ENCODE measurements around the gene DDIT3.

DDIT3 gene

GRCh38 chr12:57546438-57547287 is 26.3 kb upstream of the DDIT3 start, which contains the start of gene DCTN2:
Gene DCTN2, minus strand, starts transcription at chr12:57547192. Its CDS starts 129 bp downstream, at chr12:57547063.
- DNase-seq = peak; percentile 98

- no peak for DNase-seq
These were observed 25.6 kb upstream of the DDIT3 start for GRCh38 chr12:57545809-57546437.

- no peak for DNase-seq
These were observed 23.3 kb upstream of the DDIT3 start for GRCh38 chr12:57543581-57543980.

DNA sequence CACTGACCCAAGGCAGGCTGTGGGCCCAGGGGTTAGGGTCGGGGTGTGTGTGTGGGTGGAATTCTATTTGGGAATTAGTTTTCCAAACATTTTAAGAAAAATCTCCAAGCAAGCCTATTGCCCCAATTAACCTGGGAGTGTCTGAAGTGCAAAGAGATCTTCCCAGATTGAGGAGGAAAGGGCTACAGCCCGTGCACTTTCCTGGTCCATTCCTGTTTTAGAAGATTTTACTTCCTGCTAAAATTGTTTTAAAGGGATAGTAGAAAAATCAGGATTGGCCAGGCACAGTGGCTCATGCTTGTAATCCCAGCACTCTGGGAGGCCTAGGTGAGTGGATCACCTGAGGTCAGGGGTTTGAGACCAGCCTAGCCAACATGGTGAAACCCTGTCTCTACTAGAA is 21.4 kb upstream of the DDIT3 start:
- no peak for DNase-seq

DNA sequence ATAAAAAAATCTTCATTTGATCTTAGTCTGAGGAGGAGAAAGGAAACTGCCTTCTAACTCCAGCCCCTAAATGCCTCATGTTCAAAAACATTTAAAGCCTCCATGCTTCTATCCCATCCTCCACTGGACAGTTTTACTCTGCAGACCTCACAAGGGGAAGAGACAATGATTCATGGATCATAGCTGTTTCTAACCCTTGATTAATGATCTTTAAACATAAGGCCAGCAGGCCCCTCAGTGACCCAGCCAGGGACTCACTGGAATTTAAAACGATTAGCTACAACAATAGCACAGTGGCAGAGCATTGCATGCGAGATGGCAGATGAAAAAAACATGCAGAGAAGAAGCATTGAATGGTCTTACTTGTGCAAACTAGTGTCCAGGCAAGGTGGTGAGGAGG is 20.7 kb upstream of the DDIT3 start:
- no peak for DNase-seq

DNA sequence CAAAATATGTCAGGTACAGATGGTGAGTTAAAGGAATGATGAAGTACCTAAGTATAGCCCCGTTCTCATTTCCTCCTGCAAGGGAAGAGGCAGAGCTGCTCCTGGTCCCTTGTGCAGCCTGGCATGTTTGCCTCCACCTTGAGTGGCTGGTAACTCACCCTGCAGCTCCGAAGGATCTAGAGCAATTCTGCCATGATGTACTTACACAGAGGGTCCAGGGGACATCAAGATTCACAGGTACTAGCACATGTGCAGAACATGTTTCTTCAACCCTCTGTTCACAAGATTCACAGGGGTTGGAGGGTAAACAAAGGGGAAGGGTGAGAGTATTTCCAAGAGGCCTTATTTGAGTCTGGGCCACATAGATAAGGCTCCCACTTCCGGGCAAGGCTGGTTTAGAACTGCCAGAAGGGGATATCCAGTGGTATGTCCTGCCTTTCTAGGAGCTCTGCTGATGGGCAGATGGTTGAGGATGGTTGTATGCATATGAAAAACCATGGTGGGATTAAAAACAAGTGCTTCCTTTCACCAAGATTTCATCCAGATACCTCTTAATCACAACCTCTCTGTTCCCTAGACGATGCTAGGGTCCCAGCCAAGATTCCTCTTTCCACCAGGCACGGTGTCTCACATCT is 18.9 kb upstream of the DDIT3 start:
- no peak for DNase-seq

GRCh38 chr12:57536597-57536942 is 16.3 kb upstream of the DDIT3 start:
- DNase-seq = no peak

GRCh38 chr12:57535764-57536596 is 15.7 kb upstream of the DDIT3 start:
- DNase-seq = no peak

DNA sequence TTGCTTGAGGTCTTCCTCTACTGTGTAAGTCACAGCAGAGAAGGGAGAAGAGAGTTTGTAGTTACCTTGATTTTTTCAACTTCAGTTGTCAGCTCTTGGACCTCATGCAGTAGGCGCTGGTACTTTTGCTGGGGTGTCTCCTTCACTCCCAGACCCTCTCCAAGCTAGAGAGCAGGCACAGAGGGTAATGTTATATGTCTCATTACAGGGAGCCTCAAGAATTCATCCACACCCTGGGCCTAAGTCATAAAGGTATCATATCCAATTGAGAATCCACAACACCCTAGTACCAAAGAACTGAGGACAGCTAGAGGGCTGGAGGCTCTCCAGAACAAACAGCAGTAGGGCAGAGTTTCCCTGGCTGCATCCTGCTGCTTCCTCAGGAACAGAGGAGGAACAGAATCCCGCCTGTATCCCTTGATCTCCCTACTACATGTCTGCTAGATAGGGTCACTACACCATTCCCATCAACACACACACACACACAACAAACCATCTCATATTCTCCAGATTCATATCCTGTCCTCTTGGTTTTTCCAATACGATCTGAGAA is 14.8 kb upstream of the DDIT3 start:
- DNase-seq = no peak

- DNase-seq = no peak
These were observed 13.9 kb upstream of the DDIT3 start for GRCh38 chr12:57534250-57534649.

DNA sequence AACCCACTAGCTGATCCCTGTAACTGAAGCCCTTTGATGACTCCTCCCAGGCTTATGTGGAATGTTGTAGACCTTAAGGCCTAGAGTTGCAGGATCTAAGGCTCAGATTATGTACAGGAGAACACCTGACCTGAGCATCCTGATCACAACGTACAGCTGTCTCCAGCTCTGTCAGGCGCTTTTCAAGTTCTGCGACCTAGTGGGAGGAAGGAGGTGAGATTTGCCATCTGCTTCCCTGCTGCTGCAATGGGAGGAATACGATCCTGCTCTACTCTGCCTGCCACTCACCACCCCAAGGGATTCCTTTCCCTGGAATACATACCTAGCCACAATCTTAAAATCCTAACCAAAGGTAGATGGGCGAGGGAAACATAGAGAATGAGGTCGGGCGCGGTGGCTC is 12.8 kb upstream of the DDIT3 start:
- DNase-seq = no peak

GRCh38 chr12:57531836-57532235 is 11.5 kb upstream of the DDIT3 start:
- DNase-seq = no peak

- DNase-seq = no peak
These were observed 10.3 kb upstream of the DDIT3 start for GRCh38 chr12:57530396-57531142.

GRCh38 chr12:57529831-57530230 is 9.5 kb upstream of the DDIT3 start:
- no peak for DNase-seq

GRCh38 chr12:57528831-57529555 is 8.7 kb upstream of the DDIT3 start:
- no peak for DNase-seq

- no peak for DNase-seq
These were observed 7.9 kb upstream of the DDIT3 start for GRCh38 chr12:57528176-57528575.

GRCh38 chr12:57527184-57527583 is 6.9 kb upstream of the DDIT3 start:
- DNase-seq = no peak

DNA sequence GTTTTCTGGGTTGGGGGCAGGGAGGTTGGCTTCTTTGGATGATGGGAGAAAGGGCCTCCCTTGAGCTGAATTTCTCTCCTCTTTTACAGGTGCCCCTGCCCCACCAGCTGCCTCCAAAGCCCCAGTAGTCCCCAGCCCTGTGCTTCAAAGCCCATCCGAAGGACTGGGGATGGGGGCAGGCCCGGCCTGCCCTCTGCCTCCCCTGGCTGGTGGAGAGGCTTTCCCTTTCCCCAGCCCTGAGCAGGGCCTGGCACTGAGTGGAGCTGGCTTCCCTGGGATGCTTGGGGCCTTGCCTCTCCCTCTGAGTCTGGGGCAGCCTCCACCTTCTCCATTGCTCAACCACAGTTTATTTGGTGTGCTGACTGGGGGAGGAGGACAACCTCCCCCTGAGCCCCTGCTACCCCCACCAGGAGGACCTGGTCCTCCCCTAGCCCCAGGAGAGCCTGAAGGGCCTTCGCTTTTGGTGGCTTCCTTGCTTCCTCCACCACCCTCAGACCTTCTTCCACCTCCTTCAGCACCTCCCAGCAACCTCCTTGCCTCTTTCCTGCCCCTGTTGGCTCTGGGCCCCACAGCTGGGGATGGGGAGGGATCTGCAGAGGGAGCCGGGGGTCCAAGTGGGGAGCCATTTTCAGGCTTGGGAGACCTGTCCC is 6.3 kb upstream of the DDIT3 start:
- no peak for DNase-seq

DNA sequence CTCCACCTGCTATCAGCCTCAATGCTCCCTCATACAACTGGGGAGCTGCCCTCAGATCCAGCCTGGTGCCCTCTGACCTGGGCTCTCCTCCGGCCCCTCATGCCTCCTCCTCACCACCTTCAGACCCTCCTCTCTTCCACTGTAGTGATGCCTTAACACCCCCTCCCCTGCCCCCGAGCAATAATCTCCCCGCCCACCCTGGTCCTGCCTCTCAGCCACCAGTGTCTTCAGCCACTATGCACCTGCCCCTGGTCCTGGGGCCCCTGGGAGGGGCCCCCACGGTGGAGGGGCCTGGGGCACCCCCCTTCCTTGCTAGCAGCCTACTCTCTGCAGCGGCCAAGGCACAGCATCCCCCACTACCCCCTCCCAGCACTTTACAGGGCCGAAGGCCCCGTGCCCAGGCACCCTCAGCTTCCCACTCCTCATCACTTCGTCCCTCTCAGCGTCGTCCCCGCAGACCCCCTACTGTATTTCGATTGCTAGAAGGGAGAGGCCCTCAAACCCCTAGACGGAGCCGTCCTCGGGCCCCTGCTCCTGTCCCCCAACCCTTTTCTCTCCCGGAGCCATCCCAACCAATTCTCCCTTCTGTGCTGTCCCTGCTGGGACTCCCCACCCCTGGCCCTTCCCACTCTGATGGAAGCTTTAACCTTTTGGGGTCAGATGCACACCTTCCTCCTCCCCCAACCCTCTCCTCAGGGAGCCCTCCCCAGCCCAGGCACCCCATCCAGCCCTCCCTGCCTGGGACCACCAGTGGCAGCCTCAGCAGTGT is 5.5 kb upstream of the DDIT3 start:
- DNase-seq = no peak

Data from NCI-H748 treated with DMSO at 0.1 percent for 48 hours (cell line).